SU-DHL-6 (cell line): Measurements from ENCODE around the gene LEPROT.
"Not testable (repeated sequence)": the region's sequence is repeated elsewhere in the genome, so short reads cannot be mapped to it uniquely, and the experiment has no call there.

Experiments
- CTCF ChIP-seq: fragments of 200-600 bp; sonication (generic); IDR thresholded peaks from one replicate; pipeline ENCODE4 v1.5.1; 2017; ENCODE audit warnings: antibody characterized with exemption, mild to moderate bottlenecking, low read length, moderate library complexity; ENCODE audit not compliant: insufficient read depth, poor library complexity, severe bottlenecking
- EZH2phosphoT487 ChIP-seq: fragments of 200-600 bp; sonication (generic), shearing (Covaris generic); conservative IDR thresholded peaks from 2 replicates; pipeline ENCODE4 v1.6.1; 2018; ENCODE audit warnings: mild to moderate bottlenecking, antibody characterized with exemption, low read length, moderate library complexity, mixed read lengths

DNA sequence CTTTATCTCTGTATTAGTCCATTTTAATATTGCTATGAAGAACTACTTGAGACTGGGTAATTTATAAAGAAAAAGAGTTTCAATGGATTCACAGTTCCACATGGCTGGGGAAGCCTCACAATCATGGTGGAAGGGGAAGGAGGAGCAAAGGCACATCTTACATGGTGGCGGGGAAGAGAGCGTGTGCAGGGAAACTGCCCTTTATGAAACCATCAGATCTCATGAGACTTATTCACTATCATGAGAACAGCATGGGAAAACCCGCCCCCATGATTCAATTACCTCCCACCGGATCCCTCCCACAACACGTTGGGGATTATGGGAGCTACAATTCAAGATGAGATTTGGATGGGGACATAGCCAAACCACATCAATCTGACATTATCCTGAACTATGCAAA is 36.0 kb upstream of the LEPROT start:
- TF ChIP-seq CTCF, EZH2phosphoT487: not testable (repeated sequence)
